Heart left ventricle (tissue), 16 donors: ENCODE measurements around the gene EXOC3L2. TPM values are rescaled to one million over a fixed set of nuclear protein-coding genes. Genes with fewer than 3 reads are reported as not detected.

Experiments
- ATAC-seq, 4 donors: fragments of 200-7000 bp; cut with Tn5 transposase; one replicate each; pipeline ENCODE4 v1.9.1; 2020 to 2022; ENCODE audit warnings: moderate library complexity in 4 of 4, mild to moderate bottlenecking in 3 of 4, moderate number of reproducible peaks in 1 of 4
- DNase-seq, 5 donors: peaks; one replicate each; pipeline ENCODE4 v3.0.0-alpha.2; 2020
- H3K27ac ChIP-seq, 12 donors: fragments of 200-600 bp; sonication (generic) in 4 of 12; one replicate each; pipeline versions ENCODE4 v1.5.0 to v1.8.0; 2016 to 2022; ENCODE audit warnings: mild to moderate bottlenecking in 2 of 12
- H3K27me3 ChIP-seq, 9 donors: fragments of 200-600 bp; sonication (generic) in 2 of 9; one replicate each; pipeline versions ENCODE4 v1.5.1 to v1.8.0; 2016 to 2022; ENCODE audit warnings: mild to moderate bottlenecking in 3 of 9
- H3K36me3 ChIP-seq, 9 donors: fragments of 200-600 bp; sonication (generic) in 2 of 9; one replicate each; pipeline versions ENCODE4 v1.5.0 to v1.8.0; 2018 to 2022; ENCODE audit warnings: mild to moderate bottlenecking in 2 of 9
- H3K4me1 ChIP-seq, 12 donors: fragments of 200-600 bp; sonication (generic) in 4 of 12; one replicate each; pipeline versions ENCODE4 v1.5.0 to v1.8.0; 2016 to 2022; ENCODE audit warnings: mild to moderate bottlenecking in 3 of 12
- H3K4me3 ChIP-seq, 12 donors: fragments of 200-600 bp; sonication (generic) in 4 of 12; one replicate each; pipeline versions ENCODE4 v1.5.0 to v1.8.0; 2017 to 2022; ENCODE audit warnings: mild to moderate bottlenecking in 9 of 12, moderate library complexity in 4 of 12
- H3K9me3 ChIP-seq, 12 donors: fragments of 200-600 bp; sonication (generic) in 4 of 12; one replicate each; pipeline versions ENCODE4 v1.5.0 to v1.8.0; 2016 to 2022; ENCODE audit warnings: mild to moderate bottlenecking in 1 of 12
- POLR2A ChIP-seq, 2 donors: fragments of 450-650 bp; IDR thresholded peaks; one replicate each; pipeline ENCODE4 v1.6.1; 2017; ENCODE audit warnings: antibody characterized with exemption in 2 of 2, mild to moderate bottlenecking in 2 of 2, moderate library complexity in 2 of 2
- WGBS, 4 donors: extraction: QIAGEN DNeasy Blood & Tissue Kit in 2 of 4; methylation state at CpG; one replicate each; pipeline versions ENCODE4 v1.1.5 to v1.1.7; 2013 to 2018; 5-methylcytosine and 5-hydroxymethylcytosine counted together
- intact Hi-C, 10 donors: fragments of 100-400 bp; cut with DNase I; formaldehyde crosslinking; loops; one replicate each; pipeline versions ENCODE4 v1.11.1 to v1.14.2; 2022
- polyA plus RNA-seq, 2 donors: library from polyadenylated mRNA; stranded (reverse); fragments of 200-250 nt; gene quantifications; one replicate each; pipeline ENCODE4 v1.2.3, GENCODE V29; 2013
- total RNA-seq, 9 donors: library from RNA; depleted of rRNA in 2 of 9; stranded (reverse); fragments of >200 nt in 2 of 9; fragmentation: NEBNext Ultra II Directional in 3 of 9; extraction: Animal tissue kit (Norgen Biotek cat#: 25700) in 3 of 9; gene quantifications; one replicate each; pipeline versions ENCODE4 v1.1.0 to v1.2.4, GENCODE V29; 2016 to 2023
- TF ChIP-seq, protein P1 (sequence below), 12 donors: fragments of 200-600 bp; sonication (generic) in 4 of 12; IDR thresholded peaks; one replicate each; pipeline versions ENCODE4 v1.5.0 to v1.8.0; 2018 to 2022; ENCODE audit warnings: antibody characterized with exemption in 12 of 12, mild to moderate bottlenecking in 5 of 12
- donor health status: ischemic (EF 13 %, LVEDD 7.1; RV severe dilation, severe dysfunction).
- donor health status: healthy with polysubstance abuse.
- donor health status: DM: no; HTN: yes; CAD: no.
- donor health status: DM: no; HTN: no; CAD: no.
- donor health status: ischemic (EF 25% LVEDD 6.9; RV normal size, moderate dysfunction).
- donor health status: ischemic (EF 25% LVEDD 5.7; RV mildly dilated, moderate dysfunction).
- donor health status: healthy.
- donor health status: DM: yes; HTN: yes; CAD: no.
- donor health status: ischemic (EF 35%, LVEDD 5.7; RV mildly dilated, moderate dysfunction).
- donor health status: nonischemic (EF 11% LVEDD 7.7; RV severe dilation, severe dysfunction).
- donor health status: DM: yes; HTN: yes; CAD: no.
- donor health status: PGD.
- donor health status: ischemic (EF 29% LVEDD 5.4; RV normal size, mild dysfunction).
- donor health status: nonischemic (EF 23%, LVEDD 6.1; RV moderate dilation, normal function).

The EXOC3L2 gene
- total and polyA plus RNA-seq, 11 donors, result 0.32 to 2.5 (median 0.88) TPM

DNA sequence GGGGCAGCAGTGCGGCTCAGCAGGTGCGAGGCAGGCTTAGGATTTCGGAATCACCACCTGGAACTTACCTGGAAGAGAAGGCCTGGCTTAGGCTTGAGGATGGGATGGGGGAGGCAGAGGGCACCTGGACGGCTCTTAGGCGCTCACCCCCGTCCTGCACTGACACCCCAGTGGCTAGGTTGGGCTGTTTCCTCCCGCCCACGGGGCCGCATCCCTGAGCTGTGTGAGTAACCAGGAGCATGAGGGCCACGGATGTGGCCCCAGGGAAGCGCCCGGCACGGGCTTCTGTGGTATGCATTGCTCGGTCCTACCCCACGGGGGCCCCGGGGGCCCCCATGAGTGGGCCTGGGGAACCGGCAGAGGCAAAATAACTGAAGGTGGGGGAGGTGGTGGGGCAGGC, 82.1 kb downstream of the EXOC3L2 start:
- Histone ChIP-seq H3K9me3 (no peaks in the 10 kb centered on the region), H3K4me1 (peaks cover 0 to 33% (median 18%) of the 10 kb centered on the region in 12 donors), H3K27ac (no peak overlapping the region), H3K27me3 (peaks cover 0 to 29% (median 11%) of the 10 kb centered on the region in 9 donors), H3K4me3 (no peak overlapping the region), H3K36me3 (no peaks in the 10 kb centered on the region)
- 88 to 94% (median 90%) methylated on average over 9 to 17 of the region's 17 CpGs for WGBS, 4 donors
- DNase-seq, result no peak
- no peak for ATAC-seq
- intact Hi-C loops, result loop anchor here in 1 of 10 donors (10.0 kb wide), 1 partner anchor 172 kb away; no protein-coding TSS in a partner anchor
- TF ChIP-seq POLR2A (IDR thresholded peaks at IDR 0.05), result no peak
- TF ChIP-seq, protein P1, sequence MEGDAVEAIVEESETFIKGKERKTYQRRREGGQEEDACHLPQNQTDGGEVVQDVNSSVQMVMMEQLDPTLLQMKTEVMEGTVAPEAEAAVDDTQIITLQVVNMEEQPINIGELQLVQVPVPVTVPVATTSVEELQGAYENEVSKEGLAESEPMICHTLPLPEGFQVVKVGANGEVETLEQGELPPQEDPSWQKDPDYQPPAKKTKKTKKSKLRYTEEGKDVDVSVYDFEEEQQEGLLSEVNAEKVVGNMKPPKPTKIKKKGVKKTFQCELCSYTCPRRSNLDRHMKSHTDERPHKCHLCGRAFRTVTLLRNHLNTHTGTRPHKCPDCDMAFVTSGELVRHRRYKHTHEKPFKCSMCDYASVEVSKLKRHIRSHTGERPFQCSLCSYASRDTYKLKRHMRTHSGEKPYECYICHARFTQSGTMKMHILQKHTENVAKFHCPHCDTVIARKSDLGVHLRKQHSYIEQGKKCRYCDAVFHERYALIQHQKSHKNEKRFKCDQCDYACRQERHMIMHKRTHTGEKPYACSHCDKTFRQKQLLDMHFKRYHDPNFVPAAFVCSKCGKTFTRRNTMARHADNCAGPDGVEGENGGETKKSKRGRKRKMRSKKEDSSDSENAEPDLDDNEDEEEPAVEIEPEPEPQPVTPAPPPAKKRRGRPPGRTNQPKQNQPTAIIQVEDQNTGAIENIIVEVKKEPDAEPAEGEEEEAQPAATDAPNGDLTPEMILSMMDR (IDR thresholded peaks at IDR 0.05), result no peak

DNA sequence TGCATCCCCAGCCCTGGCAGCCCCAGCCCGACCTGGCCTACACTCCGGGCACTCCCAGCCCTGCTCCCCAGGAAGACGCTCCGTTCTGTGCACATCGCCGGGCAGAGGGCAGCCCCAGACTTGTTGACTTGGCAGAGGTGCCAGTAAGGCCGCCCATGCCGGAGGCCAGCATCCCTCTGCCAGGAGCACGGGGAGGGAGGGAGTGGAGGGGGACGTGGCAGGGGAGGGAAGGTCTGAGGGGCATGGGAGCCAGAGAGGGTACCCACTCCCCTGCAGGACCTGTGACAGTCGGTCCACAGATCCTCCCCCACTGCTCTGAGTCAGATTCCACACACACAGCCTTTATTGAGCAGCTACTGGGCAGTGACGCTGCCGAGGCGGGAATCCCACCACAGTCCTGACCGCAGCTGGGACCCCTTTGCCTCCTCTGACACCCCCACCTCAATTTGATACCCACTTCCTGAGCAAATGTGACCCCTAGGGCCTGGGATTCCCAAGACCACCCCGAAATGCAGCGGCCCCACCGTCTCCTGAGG, 82.5 kb downstream of the EXOC3L2 start:
- no peak for ATAC-seq
- no peak overlapping the region for H3K27ac ChIP-seq
- no peak for TF ChIP-seq POLR2A (IDR thresholded peaks at IDR 0.05)
- TF ChIP-seq, protein P1 (IDR thresholded peaks at IDR 0.05), result no peak
- 72 to 88% (median 86%) methylated on average over 17 to 18 of the region's 18 CpGs for WGBS, 4 donors
- no peak for DNase-seq
- intact Hi-C loops, result loop anchor here in 1 of 10 donors (10.0 kb wide), 1 partner anchor 172 kb away; no protein-coding TSS in a partner anchor
- no peaks in the 10 kb centered on the region for H3K36me3 ChIP-seq
- H3K9me3 ChIP-seq, result no peaks in the 10 kb centered on the region
- peaks cover 0 to 33% (median 18%) of the 10 kb centered on the region in 12 donors for H3K4me1 ChIP-seq
- no peak overlapping the region for H3K4me3 ChIP-seq
- H3K27me3 ChIP-seq, result peaks cover 0 to 32% (median 11%) of the 10 kb centered on the region in 9 donors

Other genes starting within 250 kb of the EXOC3L2 start
- gene RELB, start 243.9 kb downstream of the EXOC3L2 start, total RNA-seq, result 10 to 100 TPM in 2 of 9 donors, 1 to 10 TPM in 7; 2.8 to 23.2 (median 6.7) TPM
- gene RELB, start 243.9 kb downstream of the EXOC3L2 start, polyA plus RNA-seq, result 10 to 100 TPM in 1 of 2 donors, 1 to 10 TPM in 1; 1.6 to 15.0 TPM
- 10 to 100 TPM; 26.0 to 68.2 (median 32.4) TPM for gene CLASRP, start 206.4 kb downstream of the EXOC3L2 start, total RNA-seq
- 10 to 100 TPM; 25.8 to 47.5 TPM for gene CLASRP, start 206.4 kb downstream of the EXOC3L2 start, polyA plus RNA-seq
- 1 to 10 TPM in 1 of 9 donors, under 1 TPM in 6, not detected in 2; 0.16 to 1.2 (median 0.36) TPM for gene ZNF296, start 168.9 kb downstream of the EXOC3L2 start, total RNA-seq
- under 1 TPM; 0.19 to 0.46 TPM for gene ZNF296, start 168.9 kb downstream of the EXOC3L2 start, polyA plus RNA-seq
- gene GEMIN7, start 166.1 kb downstream of the EXOC3L2 start, total RNA-seq, result 10 to 100 TPM; 11.4 to 22.0 (median 17.0) TPM
- 10 to 100 TPM; 25.0 to 40.8 TPM for gene GEMIN7, start 166.1 kb downstream of the EXOC3L2 start, polyA plus RNA-seq
- gene PPP1R37, start 152.2 kb downstream of the EXOC3L2 start, total RNA-seq, result 10 to 100 TPM; 16.0 to 33.7 (median 17.1) TPM
- 10 to 100 TPM; 24.0 to 27.9 TPM for gene PPP1R37, start 152.2 kb downstream of the EXOC3L2 start, polyA plus RNA-seq
- under 1 TPM in 3 of 9 donors, not detected in 6; 0.09 to 0.28 (median 0.09) TPM for gene NKPD1, start 84.4 kb downstream of the EXOC3L2 start, total RNA-seq
- under 1 TPM in 1 of 2 donors, not detected in 1; 0.18 TPM for gene NKPD1, start 84.4 kb downstream of the EXOC3L2 start, polyA plus RNA-seq
- 10 to 100 TPM in 8 of 9 donors, 1 to 10 TPM in 1; 7.7 to 22.8 (median 18.6) TPM for gene TRAPPC6A, start 67.2 kb downstream of the EXOC3L2 start, total RNA-seq
- 10 to 100 TPM; 12.3 to 19.2 TPM for gene TRAPPC6A, start 67.2 kb downstream of the EXOC3L2 start, polyA plus RNA-seq
- 1 to 10 TPM; 2.9 to 8.1 (median 4.8) TPM for gene BLOC1S3, start 66.6 kb downstream of the EXOC3L2 start, total RNA-seq
- 1 to 10 TPM; 2.0 to 8.0 TPM for gene BLOC1S3, start 66.6 kb downstream of the EXOC3L2 start, polyA plus RNA-seq
- 10 to 100 TPM; 25.5 to 46.9 (median 32.8) TPM for gene MARK4, start 5.9 kb upstream of the EXOC3L2 start, total RNA-seq
- gene MARK4, start 5.9 kb upstream of the EXOC3L2 start, polyA plus RNA-seq, result 10 to 100 TPM; 18.0 to 28.5 TPM
- gene CKM, start 77.5 kb upstream of the EXOC3L2 start, total RNA-seq, result over 10,000 TPM in 1 of 9 donors, 1,000 to 10,000 TPM in 8; 1,947 to 11,128 (median 3,786) TPM
- 1,000 to 10,000 TPM; 1,885 to 6,019 TPM for gene CKM, start 77.5 kb upstream of the EXOC3L2 start, polyA plus RNA-seq
- under 1 TPM in 4 of 9 donors, not detected in 5; 0.12 to 0.69 (median 0.30) TPM for gene KLC3, start 95.3 kb upstream of the EXOC3L2 start, total RNA-seq
- under 1 TPM in 1 of 2 donors, not detected in 1; 0.32 TPM for gene KLC3, start 95.3 kb upstream of the EXOC3L2 start, polyA plus RNA-seq
- 10 to 100 TPM in 8 of 9 donors, 1 to 10 TPM in 1; 9.8 to 24.1 (median 13.9) TPM for gene ERCC2, start 125.2 kb upstream of the EXOC3L2 start, total RNA-seq
- 1 to 10 TPM; 5.8 to 8.4 TPM for gene ERCC2, start 125.2 kb upstream of the EXOC3L2 start, polyA plus RNA-seq
- gene PPP1R13L, start 159.7 kb upstream of the EXOC3L2 start, total RNA-seq, result 100 to 1,000 TPM in 7 of 9 donors, 10 to 100 TPM in 2; 92.3 to 400 (median 139) TPM
- 100 to 1,000 TPM; 102 to 174 TPM for gene PPP1R13L, start 159.7 kb upstream of the EXOC3L2 start, polyA plus RNA-seq
- 10 to 100 TPM in 1 of 9 donors, 1 to 10 TPM in 8; 4.4 to 10.6 (median 6.9) TPM for gene POLR1G, start 161.2 kb upstream of the EXOC3L2 start, total RNA-seq
- gene POLR1G, start 161.2 kb upstream of the EXOC3L2 start, polyA plus RNA-seq, result 1 to 10 TPM; 6.7 to 8.5 TPM
- gene ERCC1, start 178.5 kb upstream of the EXOC3L2 start, total RNA-seq, result 100 to 1,000 TPM; 104 to 156 (median 121) TPM
- 100 to 1,000 TPM; 120 to 294 TPM for gene ERCC1, start 178.5 kb upstream of the EXOC3L2 start, polyA plus RNA-seq
- gene FOSB, start 222.6 kb upstream of the EXOC3L2 start, total RNA-seq, result 100 to 1,000 TPM in 1 of 9 donors, 10 to 100 TPM in 1, 1 to 10 TPM in 4, under 1 TPM in 3; 0.23 to 107 (median 1.1) TPM
- 1 to 10 TPM; 1.4 to 8.0 TPM for gene FOSB, start 222.6 kb upstream of the EXOC3L2 start, polyA plus RNA-seq